H9 (cell line): ENCODE measurements around the gene KCNQ2. TPM values are rescaled to one million over a fixed set of nuclear protein-coding genes. Genes with fewer than 3 reads are reported as not detected.

Experiments
- DNase-seq: peaks from one replicate; pipeline ENCODE4 v3.0.0-alpha.2; 2017
- H2AFZ ChIP-seq: one replicate; pipeline ENCODE4 v1.6.1; 2013; ENCODE audit warnings: mild to moderate bottlenecking, low read length, control low read depth, moderate library complexity
- H2AK5ac ChIP-seq: 2 replicates; pipeline ENCODE4 v1.6.1; 2013; ENCODE audit warnings: low read length, control low read depth, mixed read lengths; ENCODE audit not compliant: insufficient read length
- H2BK120ac ChIP-seq: one replicate; pipeline ENCODE4 v1.6.1; 2013; ENCODE audit warnings: low read depth, mild to moderate bottlenecking, low read length, control low read depth, inconsistent platforms; ENCODE audit not compliant: poor library complexity, severe bottlenecking
- H2BK12ac ChIP-seq: 2 replicates; pipeline ENCODE4 v1.6.1; 2013; ENCODE audit warnings: low read length, control low read depth, mixed read lengths, low read depth; ENCODE audit not compliant: insufficient read length
- H2BK15ac ChIP-seq: 2 replicates; pipeline ENCODE4 v1.6.1; 2013; ENCODE audit warnings: low read depth, low read length, control low read depth
- H2BK20ac ChIP-seq: one replicate; pipeline ENCODE4 v1.6.1; 2013; ENCODE audit warnings: low read depth, mild to moderate bottlenecking, low read length, control low read depth, inconsistent platforms; ENCODE audit not compliant: poor library complexity, severe bottlenecking
- H2BK5ac ChIP-seq: 2 replicates; pipeline ENCODE4 v1.6.1; 2013; ENCODE audit warnings: low read length, control low read depth, mixed read lengths; ENCODE audit not compliant: insufficient read length
- H3K14ac ChIP-seq: 2 replicates; pipeline ENCODE4 v1.6.1; 2013; ENCODE audit warnings: low read length, control low read depth; ENCODE audit not compliant: insufficient read depth
- H3K18ac ChIP-seq: 2 replicates; pipeline ENCODE4 v1.6.1; 2013; ENCODE audit warnings: low read depth, mild to moderate bottlenecking, mixed read lengths, low read length, control low read depth; ENCODE audit not compliant: insufficient read length
- H3K23ac ChIP-seq: 2 replicates; pipeline ENCODE4 v1.6.1; 2013; ENCODE audit warnings: low read length, control low read depth, mixed read lengths, low read depth; ENCODE audit not compliant: insufficient read length
- H3K23me2 ChIP-seq: 2 replicates; pipeline ENCODE4 v1.6.1; 2013; ENCODE audit warnings: low read depth, mild to moderate bottlenecking, mixed read lengths, low read length, control low read depth; ENCODE audit not compliant: insufficient read length, poor library complexity, severe bottlenecking
- H3K27ac ChIP-seq: 2 replicates; pipeline ENCODE4 v1.5.1; 2013; ENCODE audit warnings: low read length, control low read depth, mixed read lengths, low read depth; ENCODE audit not compliant: insufficient read length
- H3K27me3 ChIP-seq: 2 replicates; pipeline ENCODE4 v1.6.1; 2013; ENCODE audit warnings: low read length, control low read depth, inconsistent platforms; ENCODE audit not compliant: insufficient read depth
- H3K4ac ChIP-seq: 2 replicates; pipeline ENCODE4 v1.6.1; 2013; ENCODE audit warnings: low read depth, mild to moderate bottlenecking, control low read depth, inconsistent platforms, low read length, moderate library complexity
- H3K4me1 ChIP-seq: 2 replicates; pipeline ENCODE4 v1.6.1; 2013; ENCODE audit warnings: low read length, control low read depth, inconsistent platforms; ENCODE audit not compliant: insufficient read depth
- H3K4me2 ChIP-seq: 2 replicates; pipeline ENCODE4 v1.6.1; 2013; ENCODE audit warnings: low read length, control low read depth, mixed read lengths; ENCODE audit not compliant: insufficient read length, insufficient read depth
- H3K56ac ChIP-seq: 2 replicates; pipeline ENCODE4 v1.6.1; 2013; ENCODE audit warnings: low read depth, mild to moderate bottlenecking, mixed read lengths, low read length, control low read depth; ENCODE audit not compliant: insufficient read length
- H3K79me1 ChIP-seq: 2 replicates; pipeline ENCODE4 v1.6.1; 2013; ENCODE audit warnings: low read depth, mild to moderate bottlenecking, moderate library complexity, low read length, control low read depth, inconsistent platforms; ENCODE audit not compliant: insufficient read depth, poor library complexity, severe bottlenecking
- H3K79me2 ChIP-seq: 2 replicates; pipeline ENCODE4 v1.6.1; 2013; ENCODE audit warnings: low read length, control low read depth, inconsistent platforms; ENCODE audit not compliant: insufficient read depth
- H3K9ac ChIP-seq: 2 replicates; pipeline ENCODE4 v1.6.1; 2013; ENCODE audit warnings: low read length, control low read depth, mixed read lengths; ENCODE audit not compliant: insufficient read length; ENCODE audit errors: extremely low read depth
- H3K9me3 ChIP-seq: one replicate; pipeline ENCODE4 v1.6.1; 2013; ENCODE audit warnings: low read depth, low read length, inconsistent platforms; ENCODE audit not compliant: control insufficient read depth
- H3T11ph ChIP-seq: one replicate; pipeline ENCODE4 v1.6.1; 2013; ENCODE audit warnings: mild to moderate bottlenecking, low read length, control low read depth, inconsistent platforms
- H4K20me1 ChIP-seq: one replicate; pipeline ENCODE4 v1.6.1; 2013; ENCODE audit not compliant: control insufficient read depth, insufficient read length, insufficient read depth
- H4K5ac ChIP-seq: 2 replicates; pipeline ENCODE4 v1.6.1; 2013; ENCODE audit warnings: low read depth, mild to moderate bottlenecking, mixed read lengths, low read length, control low read depth; ENCODE audit not compliant: insufficient read length
- H4K8ac ChIP-seq: replicated peaks from 2 replicates; pipeline ENCODE4 v1.6.1; 2013; ENCODE audit warnings: low read length, control low read depth, mixed read lengths, low read depth; ENCODE audit not compliant: insufficient read length
- H4K91ac ChIP-seq: 2 replicates; pipeline ENCODE4 v1.6.1; 2013; ENCODE audit warnings: low read depth, mild to moderate bottlenecking, moderate library complexity, mixed read lengths, low read length, control low read depth; ENCODE audit not compliant: insufficient read length
- H3K27ac Mint-ChIP-seq, 3 experiments: 2 replicates in 2 of 3; 3 replicates in 1 of 3; pipeline ENCODE4 v1.8.0; 2020 to 2021; ENCODE audit warnings: mixed read lengths in 3 of 3, mild to moderate bottlenecking in 1 of 3, moderate library complexity in 1 of 3
- H3K27me3 Mint-ChIP-seq: 2 replicates; pipeline ENCODE4 v1.8.0; 2021; ENCODE audit warnings: low read depth, mild to moderate bottlenecking, moderate library complexity, mixed read lengths
- H3K36me3 Mint-ChIP-seq, 3 experiments: 2 replicates in 2 of 3; 3 replicates in 1 of 3; pipeline ENCODE4 v1.8.0; 2020 to 2021; ENCODE audit warnings: low read depth in 3 of 3, mixed read lengths in 3 of 3; ENCODE audit not compliant: insufficient read depth in 1 of 3
- H3K4me1 Mint-ChIP-seq, 2 experiments: 2 replicates each; pipeline ENCODE4 v1.8.0; 2020; ENCODE audit warnings: mixed read lengths in 2 of 2
- H3K4me3 Mint-ChIP-seq, 2 experiments: 2 replicates in 1 of 2; 3 replicates in 1 of 2; pipeline ENCODE4 v1.8.0; 2020 to 2021; ENCODE audit warnings: mild to moderate bottlenecking in 2 of 2, mixed read lengths in 2 of 2, moderate library complexity in 1 of 2
- H3K9me3 Mint-ChIP-seq, 2 experiments: 2 replicates in 1 of 2; 3 replicates in 1 of 2; pipeline ENCODE4 v1.8.0; 2020; ENCODE audit warnings: mild to moderate bottlenecking in 2 of 2, mixed read lengths in 2 of 2, moderate library complexity in 1 of 2
- CTCF ChIP-seq: fragments of 200-600 bp; sonication (generic); conservative IDR thresholded peaks from 3 replicates; pipeline ENCODE4 v1.8.0; 2021; ENCODE audit warnings: antibody characterized with exemption, mild to moderate bottlenecking
- WGBS: extraction: QIAGEN DNeasy Blood & Tissue Kit; methylation state at CpG from one replicate; pipeline ENCODE4 v1.1.7; 2013; ENCODE audit warnings: missing lambda C conversion rate, low lambda C conversion rate, mixed read lengths; ENCODE audit not compliant: insufficient read length; ENCODE audit errors: extremely low coverage; 5-methylcytosine and 5-hydroxymethylcytosine counted together
- total RNA-seq: library from RNA; stranded (reverse); gene quantifications from 2 replicates; pipeline ENCODE4 v1.2.1, GENCODE V29; 2021

The KCNQ2 gene
- total RNA-seq, 1 experiment from 2014 or later = 69.2 TPM

GRCh38 chr20:63419299-63419698 lies 53.2 kb downstream of the KCNQ2 start:
- Histone ChIP-seq H3K56ac (no peak overlapping the region), H3K79me2 (no peaks in the 10 kb centered on the region), H4K91ac (no peak overlapping the region), H4K8ac (no peak overlapping the region), H3K9ac (no peak overlapping the region), H3K79me1 (no peaks in the 10 kb centered on the region), H2BK120ac (no peak overlapping the region), H2AK5ac (no peak overlapping the region), H4K20me1 (no peaks in the 10 kb centered on the region), H2BK15ac (no peak overlapping the region), H3K23ac (no peak overlapping the region), H3K9me3 (no peaks in the 10 kb centered on the region), H2AFZ (no peak overlapping the region), H3K27ac (no peak overlapping the region), H3K4ac (no peak overlapping the region), H3T11ph (no peak overlapping the region), H3K4me1 (no peaks in the 10 kb centered on the region), H4K5ac (no peak overlapping the region), H3K14ac (no peak overlapping the region), H3K4me2 (no peak overlapping the region), H2BK20ac (no peak overlapping the region), H3K27me3 (no peaks in the 10 kb centered on the region), H3K23me2 (no peaks in the 10 kb centered on the region), H2BK5ac (no peak overlapping the region), H2BK12ac (no peak overlapping the region), H3K18ac (no peak overlapping the region)
- Mint-ChIP-seq H3K4me3 (no peak overlapping the region), H3K36me3 (peaks cover 0 to under 1% (median under 1%) of the 10 kb centered on the region in 3 experiments; a peak in 3 of 7 replicates), H3K9me3 (no peaks in the 10 kb centered on the region), H3K4me1 (peaks cover 7 to 9% of the 10 kb centered on the region in 2 experiments), H3K27me3 (no peaks in the 10 kb centered on the region), H3K27ac (no peak overlapping the region)
- TF ChIP-seq CTCF = no peak
- no CpG with 5 or more reads among the region's 24 CpGs for WGBS
- no peak for DNase-seq
